Measurements from ENCODE around the gene GALNT11. TPM values are rescaled to one million over a fixed set of nuclear protein-coding genes. Genes with fewer than 3 reads are reported as not detected.
"Not testable (repeated sequence)": the region's sequence is repeated elsewhere in the genome, so short reads cannot be mapped to it uniquely, and the experiment has no call there.

The GALNT11 gene
- total RNA-seq, 1 donor from 2014 or later, result 16.5 TPM

DNA sequence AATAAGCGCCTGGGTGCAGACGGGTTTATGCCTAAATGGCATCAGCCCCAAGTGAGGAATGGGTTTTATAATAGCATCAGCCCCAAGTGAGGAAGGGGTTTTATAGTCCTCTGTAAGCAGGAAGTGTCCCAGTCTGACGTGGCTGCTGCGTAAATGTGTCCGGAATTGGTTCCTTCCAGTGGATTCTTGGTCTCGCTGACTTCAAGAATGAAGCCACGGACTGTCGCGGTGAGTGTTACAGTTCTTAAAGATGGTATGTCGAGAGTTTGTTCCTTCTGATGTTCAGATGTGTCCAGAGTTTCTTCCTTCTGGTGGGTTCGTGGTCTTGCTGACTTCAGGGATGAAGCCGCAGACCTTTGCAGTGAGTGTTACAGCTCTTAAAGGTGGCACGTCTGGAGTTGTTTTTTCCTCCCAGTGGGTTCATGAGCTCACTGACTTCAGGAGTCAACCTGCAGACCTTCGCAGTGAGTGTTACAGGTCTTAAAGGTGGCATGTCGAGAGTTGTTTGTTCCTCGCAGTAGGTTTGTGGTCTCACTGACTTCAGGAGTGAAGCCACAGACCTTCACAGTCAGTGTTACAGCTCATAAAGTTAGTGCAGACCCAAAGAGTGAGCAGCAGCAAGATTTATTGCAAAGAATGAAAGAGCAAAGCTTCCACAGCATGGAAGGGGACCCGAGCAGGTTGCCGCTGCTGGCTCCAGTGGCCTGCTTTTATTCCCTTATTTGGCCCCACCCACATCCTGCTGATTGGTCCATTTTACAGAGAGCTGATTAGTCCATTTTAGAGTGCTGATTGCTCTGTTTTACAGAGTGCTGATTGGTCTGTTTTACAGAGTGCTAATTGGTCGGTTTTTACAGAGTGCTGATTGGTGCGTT, 2.3 kb downstream of the GALNT11 start:
- intact Hi-C loops (cut with micrococcal nuclease), result loop anchor here (2.0 kb wide), 1 partner anchor 91 kb away; no protein-coding TSS in a partner anchor

GRCh38 chr7:152030059-152030458, 4.6 kb downstream of the GALNT11 start:
- intact Hi-C loops (cut with micrococcal nuclease), result not testable (repeated sequence)

- intact Hi-C loops (cut with micrococcal nuclease), result not testable (repeated sequence)
These were observed 5.2 kb downstream of the GALNT11 start for GRCh38 chr7:152030639-152031038.

GRCh38 chr7:152035817-152036216, 10.3 kb downstream of the GALNT11 start:
- intact Hi-C loops (cut with micrococcal nuclease), result no loop called here

- intact Hi-C loops (cut with micrococcal nuclease), result not testable (repeated sequence)
These were observed 12.9 kb downstream of the GALNT11 start for GRCh38 chr7:152038410-152038809.

DNA sequence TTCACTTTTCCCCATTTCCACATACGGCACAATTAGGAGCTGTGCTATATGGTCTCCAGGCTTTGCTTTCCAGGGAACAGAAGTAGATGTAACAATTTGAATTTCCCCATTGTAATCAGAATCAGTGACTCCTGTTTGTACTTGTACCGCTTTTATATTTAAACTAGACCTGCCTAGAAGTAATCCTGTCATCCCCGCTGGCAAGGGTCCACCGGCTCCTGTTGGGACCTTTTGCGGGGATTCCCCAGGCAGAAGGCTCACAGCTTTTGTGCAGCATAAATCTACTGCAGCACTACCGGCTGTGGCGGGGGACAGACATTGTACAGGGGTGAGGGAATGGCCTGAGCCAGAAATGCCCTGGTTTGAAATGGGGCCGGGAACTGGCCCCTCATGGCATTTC, 17.6 kb downstream of the GALNT11 start:
- intact Hi-C loops (cut with micrococcal nuclease), result not testable (repeated sequence)

DNA sequence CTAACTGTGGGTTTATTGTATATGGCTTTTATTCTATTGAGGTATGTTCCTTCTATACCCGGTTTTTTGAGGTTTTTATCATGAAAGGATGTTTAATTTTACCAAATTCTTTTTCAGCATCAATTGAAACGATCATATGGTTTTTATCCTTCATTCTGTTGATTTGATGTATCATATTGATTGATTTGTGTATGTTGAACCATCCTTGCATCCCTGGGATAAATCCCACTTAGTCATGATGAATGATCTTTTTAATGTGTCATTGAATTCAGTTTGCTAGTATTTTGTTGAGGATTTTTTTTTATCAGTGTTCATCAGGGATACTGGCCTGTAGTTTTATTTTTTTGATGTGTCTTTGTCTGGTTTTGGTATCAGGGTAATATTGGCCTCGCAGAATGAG, 19.4 kb downstream of the GALNT11 start:
- intact Hi-C loops (cut with micrococcal nuclease), result not testable (repeated sequence)

DNA sequence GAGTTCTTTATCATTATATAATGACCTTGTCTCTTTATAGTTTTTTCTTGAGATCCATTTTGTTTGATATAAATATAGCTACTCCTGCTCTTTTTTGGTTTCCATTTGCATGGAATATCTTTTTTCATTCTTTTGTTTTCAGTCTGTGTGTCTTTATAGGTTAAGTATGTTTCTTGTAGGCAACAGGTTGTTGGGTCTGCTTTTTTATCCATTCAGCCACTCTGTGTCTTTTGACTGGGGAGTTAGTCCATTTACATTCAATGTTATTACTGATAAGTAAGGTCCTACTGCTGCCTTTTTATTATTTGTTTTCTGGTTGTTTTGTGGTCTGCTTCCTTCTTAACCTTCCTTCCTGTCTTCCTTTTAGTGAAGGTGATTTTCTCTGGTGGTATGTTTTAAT, 21.1 kb downstream of the GALNT11 start:
- intact Hi-C loops (cut with micrococcal nuclease), result no loop called here

- intact Hi-C loops (cut with micrococcal nuclease), result no loop called here
These were observed 22.6 kb downstream of the GALNT11 start for GRCh38 chr7:152048051-152048450.

- intact Hi-C loops (cut with micrococcal nuclease), result no loop called here
These were observed 25.1 kb downstream of the GALNT11 start for GRCh38 chr7:152050547-152050971.

DNA sequence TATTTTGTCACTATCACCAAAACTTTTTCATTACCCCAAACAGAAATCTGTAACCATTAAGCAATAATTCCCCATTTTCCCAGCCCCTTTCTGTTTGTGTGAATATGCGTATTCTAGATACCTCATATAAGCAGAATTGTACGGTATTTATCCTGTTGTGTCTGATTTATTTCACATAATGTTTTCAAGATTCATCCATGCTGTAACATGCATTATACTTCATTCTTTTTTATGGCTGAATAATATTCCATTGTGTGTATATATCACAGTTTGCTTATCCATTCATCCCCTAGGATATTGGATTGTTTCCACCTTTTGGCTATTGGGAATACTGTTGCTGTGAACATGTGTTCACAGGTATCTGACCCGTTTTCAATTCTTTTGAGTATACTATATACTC, 26.5 kb downstream of the GALNT11 start:
- intact Hi-C loops (cut with micrococcal nuclease), result no loop called here

GRCh38 chr7:152052771-152053170, 27.3 kb downstream of the GALNT11 start:
- intact Hi-C loops (cut with micrococcal nuclease), result no loop called here

GRCh38 chr7:152054367-152055230, 29.1 kb downstream of the GALNT11 start:
- intact Hi-C loops (cut with micrococcal nuclease), result no loop called here

DNA sequence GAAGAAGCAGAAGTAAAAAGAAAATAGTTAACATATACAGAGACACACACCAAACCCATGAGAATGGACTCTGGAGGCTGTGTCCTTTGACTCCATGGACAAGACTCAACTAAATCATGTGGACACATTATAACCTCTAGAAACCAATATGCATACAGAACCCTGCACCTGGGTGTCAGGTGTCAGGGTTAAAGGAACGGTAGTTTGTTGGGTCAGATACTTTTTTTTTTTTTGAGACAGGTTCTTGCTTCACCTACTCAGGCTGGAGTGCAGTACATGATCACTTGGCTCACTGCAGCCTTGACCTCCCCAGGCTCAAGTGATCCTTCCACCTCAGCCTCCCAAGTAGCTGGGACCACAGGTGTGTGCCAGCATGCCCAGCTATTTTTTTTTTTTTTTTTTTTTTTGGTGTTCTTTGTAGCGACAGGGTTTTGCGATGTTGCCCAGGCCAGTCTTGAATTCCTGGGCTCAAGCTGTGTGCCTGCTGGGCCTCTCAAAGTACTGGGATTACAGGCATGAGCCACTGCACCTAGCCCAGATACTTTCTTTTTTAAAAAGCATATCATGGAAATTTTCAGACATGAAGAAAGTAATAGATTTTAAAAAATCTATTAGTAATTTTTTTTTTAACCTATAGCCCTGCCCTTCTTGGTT, 31.3 kb downstream of the GALNT11 start:
- intact Hi-C loops (cut with micrococcal nuclease), result no loop called here

DNA sequence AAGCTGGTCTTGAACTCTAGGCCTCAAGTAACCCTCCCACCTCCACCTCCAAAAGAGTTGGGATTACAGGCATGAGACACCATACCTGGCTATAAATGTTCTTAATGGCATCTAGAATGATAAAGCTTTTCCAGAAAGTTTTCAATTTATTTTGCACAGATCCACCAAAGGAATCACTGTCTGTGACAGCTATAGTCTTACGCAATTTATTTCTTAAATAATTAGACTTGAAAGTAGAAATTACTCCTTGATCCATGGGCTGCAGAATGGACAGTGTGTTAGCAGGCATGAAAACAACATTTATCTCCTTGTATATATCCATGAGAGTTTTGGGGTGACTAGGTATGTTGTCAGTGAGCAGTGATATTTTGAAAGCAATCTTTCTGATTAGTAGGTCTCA, 33.8 kb downstream of the GALNT11 start:
- intact Hi-C loops (cut with micrococcal nuclease), result no loop called here

GRCh38 chr7:152061086-152061485, 35.6 kb downstream of the GALNT11 start:
- intact Hi-C loops (cut with micrococcal nuclease), result not testable (repeated sequence)

- intact Hi-C loops (cut with micrococcal nuclease), result not testable (repeated sequence)
These were observed 37.7 kb downstream of the GALNT11 start for GRCh38 chr7:152063192-152063591.

GRCh38 chr7:152063821-152064220, 38.3 kb downstream of the GALNT11 start:
- intact Hi-C loops (cut with micrococcal nuclease), result not testable (repeated sequence)

DNA sequence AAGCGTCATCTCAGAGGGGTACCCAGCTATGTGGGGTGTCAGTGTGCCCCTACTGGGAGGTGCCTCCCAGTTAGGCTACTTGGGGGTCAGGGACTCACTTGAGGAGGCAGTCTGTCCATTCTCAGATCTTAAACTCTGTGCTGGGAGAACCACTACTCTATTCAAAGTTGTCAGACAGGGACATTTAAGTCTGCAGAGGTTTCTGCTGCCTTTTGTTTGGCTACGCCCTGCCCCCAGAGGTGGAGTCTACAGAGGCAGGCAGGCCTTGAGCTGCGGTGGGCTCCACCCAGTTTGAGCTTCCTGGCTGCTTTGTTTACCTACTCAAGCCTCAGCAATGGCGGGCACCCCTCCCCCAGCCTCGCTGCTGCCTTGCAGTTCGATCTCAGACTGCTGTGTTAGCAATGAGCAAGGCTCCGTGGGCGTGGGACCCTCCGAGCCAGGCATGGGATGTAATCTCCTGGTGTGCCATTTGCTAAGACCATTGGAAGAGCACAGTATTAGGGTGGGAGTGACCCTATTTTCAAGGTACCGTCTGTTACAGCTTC, 40.4 kb downstream of the GALNT11 start:
- intact Hi-C loops (cut with micrococcal nuclease), result not testable (repeated sequence)

DNA sequence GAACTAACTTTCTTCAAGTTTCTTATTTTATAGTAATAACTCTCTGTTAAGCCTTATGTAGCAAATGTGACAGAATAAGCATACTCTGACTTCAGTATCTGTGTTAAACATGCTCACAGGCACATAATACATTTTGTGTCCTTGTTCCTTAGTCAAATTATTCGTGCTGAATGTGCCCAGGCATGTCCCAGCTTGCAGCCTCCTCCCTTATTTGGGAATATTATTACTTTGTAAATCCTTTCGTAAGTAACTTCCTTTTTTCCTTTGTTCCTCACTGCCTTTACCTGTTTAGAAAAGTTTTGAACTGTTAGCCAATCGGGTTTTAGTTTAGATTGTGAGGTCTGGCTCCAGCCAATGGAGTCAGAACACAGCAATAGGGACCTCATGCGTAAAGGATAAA, 46.9 kb downstream of the GALNT11 start:
- intact Hi-C loops (cut with micrococcal nuclease), result no loop called here

DNA sequence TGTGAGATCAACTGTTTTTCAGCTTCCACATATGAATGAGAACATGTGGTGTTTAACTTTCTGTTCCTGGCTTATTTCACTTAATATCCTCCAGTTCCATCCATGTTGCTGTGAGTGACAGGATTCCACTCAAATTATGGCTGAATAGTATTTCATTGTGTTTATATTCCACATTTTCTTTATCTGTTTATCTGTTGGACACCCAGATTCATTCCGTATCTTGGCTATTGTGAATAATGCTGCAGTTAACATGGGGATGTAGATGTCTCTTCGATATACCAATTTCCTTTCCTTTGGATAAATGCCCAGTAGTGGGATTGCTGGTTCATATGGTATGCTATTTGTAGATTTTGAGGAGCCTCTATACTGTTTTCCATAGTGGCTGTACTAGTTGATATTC, 47.9 kb downstream of the GALNT11 start:
- intact Hi-C loops (cut with micrococcal nuclease), result no loop called here
